Peyer's patch (tissue), 4 donors: ENCODE data around the gene TBC1D30. TPM values are rescaled to one million over a fixed set of nuclear protein-coding genes. Genes with fewer than 3 reads are reported as not detected.
A peak's percentile ranks its signal among the peaks of the same experiment; 100 is the strongest.

Experiments used
- DNase-seq, 3 donors: peaks; one replicate each; pipeline ENCODE4 v3.0.0-alpha.2; 2017 to 2019
- H3K27ac ChIP-seq, 4 donors: fragments of 200-600 bp; sonication (generic); one replicate each; pipeline ENCODE4 v1.5.1; 2016 to 2019
- H3K27me3 ChIP-seq, 2 donors: fragments of 200-600 bp; sonication (generic); one replicate each; pipeline ENCODE4 v1.5.1; 2019
- H3K36me3 ChIP-seq, 3 donors: fragments of 200-600 bp; sonication (generic); one replicate each; pipeline ENCODE4 v1.5.1; 2016 to 2019
- H3K4me1 ChIP-seq, 4 donors: fragments of 200-600 bp; sonication (generic); one replicate each; pipeline ENCODE4 v1.5.1; 2016 to 2019
- H3K4me3 ChIP-seq, 4 donors: fragments of 200-600 bp; sonication (generic); 1 replicate in 3 of 4; 2 replicates in 1 of 4; pipeline ENCODE4 v1.5.1; 2016 to 2019; ENCODE audit warnings: mild to moderate bottlenecking in 1 of 4
- H3K9me3 ChIP-seq, 4 donors: fragments of 200-600 bp; sonication (generic); one replicate each; pipeline ENCODE4 v1.5.1; 2016 to 2019; ENCODE audit warnings: mild to moderate bottlenecking in 1 of 4
- CTCF ChIP-seq, 6 experiments: fragments of 450-650 bp in 4 of 6; fragments of 200-600 bp in 2 of 6; sonication (generic) in 1 of 6; IDR thresholded peaks; one replicate each; pipeline ENCODE4 v1.5.1; 2017 to 2019; ENCODE audit warnings: antibody characterized with exemption in 6 of 6, mild to moderate bottlenecking in 3 of 6, moderate library complexity in 1 of 6
- POLR2A ChIP-seq, 2 donors: fragments of 450-650 bp; IDR thresholded peaks; one replicate each; pipeline ENCODE4 v1.5.1; 2017; ENCODE audit warnings: antibody characterized with exemption in 2 of 2, mild to moderate bottlenecking in 2 of 2, moderate library complexity in 2 of 2
- total RNA-seq, 4 donors: library from RNA; depleted of rRNA; stranded (reverse); fragments of >200 nt; gene quantifications; one replicate each; pipeline ENCODE4 v1.1.0, GENCODE V29; 2016

Gene TBC1D30
- total RNA-seq, 4 donors from 2014 or later: 7.8 to 16.8 (median 10.9) TPM

- Histone ChIP-seq H3K4me3 (no peak overlapping the region), H3K36me3 (no peaks in the 10 kb centered on the region), H3K9me3 (no peaks in the 10 kb centered on the region), H3K4me1 (no peaks in the 10 kb centered on the region), H3K27ac (no peak overlapping the region), H3K27me3 (no peaks in the 10 kb centered on the region)
- DNase-seq: no peak
- TF ChIP-seq POLR2A (IDR thresholded peaks at IDR 0.05): no peak
- TF ChIP-seq CTCF (IDR thresholded peaks at IDR 0.05): no peak
These were observed 59.7 kb downstream of the TBC1D30 start for GRCh38 chr12:64884164-64884542.

DNA sequence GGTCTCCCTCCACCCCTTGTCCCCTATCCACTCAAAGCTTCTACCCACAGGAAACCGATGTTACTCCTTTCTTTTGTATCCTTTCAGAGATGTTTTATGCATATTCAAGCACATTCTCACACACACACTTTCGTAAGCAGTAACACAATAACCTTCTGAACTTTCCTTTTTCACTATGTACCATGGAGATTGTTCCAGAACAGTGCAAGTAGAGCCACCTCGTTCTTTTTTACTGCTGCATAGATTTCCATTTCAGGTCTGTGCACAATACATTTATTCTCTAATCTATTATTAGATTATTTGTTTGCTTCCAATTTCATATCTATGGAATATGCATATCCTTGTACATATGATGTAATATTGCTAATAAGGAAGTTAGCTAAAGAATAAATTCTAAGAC lies 60.3 kb downstream of the TBC1D30 start:
- TF ChIP-seq POLR2A (IDR thresholded peaks at IDR 0.05) (no peak), CTCF (IDR thresholded peaks at IDR 0.05) (no peak)
- H3K4me3 ChIP-seq: no peak overlapping the region
- no peaks in the 10 kb centered on the region for H3K4me1 ChIP-seq
- no peak overlapping the region for H3K27ac ChIP-seq
- DNase-seq: no peak
- H3K9me3 ChIP-seq: no peaks in the 10 kb centered on the region
- no peaks in the 10 kb centered on the region for H3K36me3 ChIP-seq
- no peaks in the 10 kb centered on the region for H3K27me3 ChIP-seq

- DNase-seq: no peak
- Histone ChIP-seq H3K9me3 (no peaks in the 10 kb centered on the region), H3K4me3 (no peak overlapping the region), H3K27ac (no peak overlapping the region), H3K4me1 (no peaks in the 10 kb centered on the region), H3K36me3 (no peaks in the 10 kb centered on the region), H3K27me3 (no peaks in the 10 kb centered on the region)
- TF ChIP-seq POLR2A (IDR thresholded peaks at IDR 0.05) (no peak), CTCF (IDR thresholded peaks at IDR 0.05) (no peak)
These were observed 65.2 kb downstream of the TBC1D30 start for GRCh38 chr12:64889434-64890216.

- DNase-seq: no peak
- TF ChIP-seq POLR2A (IDR thresholded peaks at IDR 0.05) (no peak), CTCF (IDR thresholded peaks at IDR 0.05) (peak; percentile 65 to 95 (median 88))
These were observed 66.5 kb downstream of the TBC1D30 start for GRCh38 chr12:64890873-64891468.

DNA sequence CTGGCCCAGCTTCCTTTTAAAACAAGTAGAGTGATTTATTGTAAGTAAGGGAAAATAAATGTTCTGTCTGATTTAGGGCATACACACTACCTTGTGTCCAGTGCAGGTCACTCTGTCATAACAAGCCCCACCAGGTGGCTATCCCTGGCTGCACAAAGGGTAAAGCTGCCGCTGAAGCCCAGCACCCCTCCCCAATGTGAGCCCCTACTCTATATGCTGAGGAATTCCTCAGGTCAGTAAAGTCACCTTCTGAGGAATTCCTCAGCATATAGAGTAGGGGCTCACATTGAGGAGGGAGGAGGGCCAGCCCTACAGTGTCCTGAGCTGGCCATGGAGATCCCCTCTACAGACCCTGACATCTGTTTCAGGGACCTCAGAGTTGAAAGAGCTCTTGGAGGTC lies 67.2 kb downstream of the TBC1D30 start:
- Histone ChIP-seq H3K36me3 (no peaks in the 10 kb centered on the region), H3K9me3 (no peaks in the 10 kb centered on the region), H3K4me3 (no peak overlapping the region), H3K27ac (no peak overlapping the region), H3K4me1 (no peaks in the 10 kb centered on the region), H3K27me3 (no peaks in the 10 kb centered on the region)
- TF ChIP-seq CTCF (IDR thresholded peaks at IDR 0.05) (no peak), POLR2A (IDR thresholded peaks at IDR 0.05) (no peak)
- DNase-seq: no peak

More at GRCh38 chr12:64890873-64891468, 66.5 kb downstream of the TBC1D30 start:
- no peak overlapping the region for H3K27ac ChIP-seq
- H3K27me3 ChIP-seq: no peaks in the 10 kb centered on the region
- no peaks in the 10 kb centered on the region for H3K36me3 ChIP-seq
- H3K4me1 ChIP-seq: no peaks in the 10 kb centered on the region
- H3K4me3 ChIP-seq: no peak overlapping the region
- H3K9me3 ChIP-seq: no peaks in the 10 kb centered on the region
